ENCODE measurements around the gene CDH23. TPM values are rescaled to one million over a fixed set of nuclear protein-coding genes. Genes with fewer than 3 reads are reported as not detected.
A peak's percentile ranks its signal among the peaks of the same experiment; 100 is the strongest.

CDH23 gene
- total and polyA plus RNA-seq, 9 of the 15 experiments (the other 6 are each of a cell fraction or from before 2014, with no cell fraction given) = 0.18 to 1.2 (median 0.47) TPM

DNA sequence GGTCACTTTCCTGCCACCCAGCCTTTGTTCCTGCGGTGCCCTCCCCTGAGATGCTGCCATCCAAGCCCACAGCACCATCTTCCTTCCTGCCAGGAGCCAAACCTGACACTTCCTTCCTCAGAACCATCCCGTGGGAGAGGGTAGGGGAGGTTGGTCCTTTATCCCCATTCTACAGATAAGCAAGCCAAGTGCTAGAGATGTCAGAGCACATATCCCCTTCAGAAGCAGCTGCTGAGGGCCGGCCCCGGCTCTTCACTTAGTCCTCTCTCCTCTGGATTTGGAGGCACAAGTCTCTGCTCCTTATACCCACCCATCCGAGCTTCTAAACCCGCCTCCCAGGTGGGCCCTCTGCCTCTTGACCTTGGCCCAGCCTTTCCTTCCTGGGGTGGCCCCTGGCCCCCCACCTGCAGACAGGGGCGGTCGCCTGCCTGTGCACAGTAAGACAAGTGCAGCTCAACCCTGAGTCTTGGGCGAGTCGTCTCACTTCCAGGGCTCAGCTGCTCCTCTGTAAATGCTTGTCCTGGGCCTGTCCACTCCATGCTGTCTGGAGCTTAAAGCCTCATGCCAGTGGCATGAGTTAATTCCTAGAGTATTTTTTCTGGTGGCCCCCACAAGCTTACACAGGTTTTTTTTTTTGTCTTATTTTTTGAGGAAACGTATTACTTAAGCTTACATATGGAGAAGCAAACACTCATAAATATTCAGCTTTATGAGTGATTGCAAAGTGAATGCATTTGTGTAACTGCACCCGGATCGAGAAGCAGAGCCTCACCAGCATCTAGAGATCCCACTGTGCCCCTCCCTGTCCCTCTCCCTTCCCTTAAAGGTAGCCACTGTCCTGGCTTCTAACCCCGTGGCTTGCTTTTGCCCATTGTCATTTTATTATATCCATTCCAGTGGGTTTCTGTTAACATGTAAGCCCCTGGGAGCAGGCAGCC lies 125.1 kb downstream of the CDH23 start:
- POLR2A ChIA-PET = interaction anchor here (0.6 to 1.4 kb wide), 7 partner anchors 11 to 181 kb away, joined by 3 to 4 read pairs (median 3); no protein-coding TSS in a partner anchor
- no peak for FAIRE-seq
- Histone ChIP-seq H3K9me3 (replicated peaks; ENCODE audit: control insufficient read depth, insufficient read depth, low read depth, low read length) (no peaks in the 10 kb centered on the region), H2AFZ (ENCODE audit: low read depth, low read length) (no peak overlapping the region), H3K79me2 (ENCODE audit: control insufficient read depth, insufficient read depth, low read length) (no peaks in the 10 kb centered on the region), H3K36me3 (ENCODE audit: control insufficient read depth, insufficient read depth, low read length) (no peaks in the 10 kb centered on the region), H3K4me3 (no peak overlapping the region), H3K27ac (ENCODE audit: extremely low read depth, low read depth, low read length) (no peak overlapping the region), H3K27me3 (ENCODE audit: control insufficient read depth in 2 of 2, insufficient read depth in 2 of 2, low read length in 2 of 2) (peaks cover 45 to 86% of the 10 kb centered on the region in 2 experiments), H3K4me2 (ENCODE audit: insufficient read depth, low read length) (no peak overlapping the region), H3K9me1 (ENCODE audit: control insufficient read depth, insufficient read depth, low read length) (no peaks in the 10 kb centered on the region), H4K20me1 (replicated peaks; ENCODE audit: control insufficient read depth, insufficient read depth, low read length) (peaks cover 11% of the 10 kb centered on the region), H3K4me1 (replicated peaks in 1 of 2; ENCODE audit: control insufficient read depth in 2 of 2, insufficient read depth in 2 of 2, low read length in 2 of 2) (no peaks in the 10 kb centered on the region), H3K9ac (ENCODE audit: insufficient read depth in 1 of 2, low read depth in 2 of 2, low read length in 2 of 2) (peak overlapping the region in 1 of 2 experiments; percentile 59; a peak in 2 of 4 replicates)
- CTCF ChIA-PET (ENCODE audit: low intra/inter-chr PET ratio) = interaction anchor here (0.5 kb wide), 1 partner anchor 401 kb away, joined by 3 read pairs; no protein-coding TSS in a partner anchor
- ATAC-seq = no peak
- TF ChIP-seq ZNF224 (CRISPR knock-in tag; IDR thresholded peaks at IDR 0.05) (no peak), ESRRA (IDR thresholded peaks at IDR 0.05; ENCODE audit: borderline replicate concordance, low read depth) (0 out of 2 replicates have a peak, but pooled peaks have one; percentile 52), ZNF134 (CRISPR knock-in tag; conservative IDR thresholded peaks at IDR 0.05) (peak; percentile 61; the same call in 1 of the 2 replicates)
- no peak for DNase-seq (ENCODE audit: extremely low read depth in 1 of 4, low spot score in 3 of 4)
- 2% methylated on average over 14 of the region's 14 CpGs for WGBS (ENCODE audit: insufficient coverage, low coverage, missing lambda C conversion rate)
- BruUV-seq (replicated peaks) = no TSS peak
- intact Hi-C loops (cut with micrococcal nuclease) (no loop called here), in situ Hi-C loops (cut with MboI) (no loop called here)
